Measurements from ENCODE around the gene EPS8L2.

EPS8L2 gene

DNA sequence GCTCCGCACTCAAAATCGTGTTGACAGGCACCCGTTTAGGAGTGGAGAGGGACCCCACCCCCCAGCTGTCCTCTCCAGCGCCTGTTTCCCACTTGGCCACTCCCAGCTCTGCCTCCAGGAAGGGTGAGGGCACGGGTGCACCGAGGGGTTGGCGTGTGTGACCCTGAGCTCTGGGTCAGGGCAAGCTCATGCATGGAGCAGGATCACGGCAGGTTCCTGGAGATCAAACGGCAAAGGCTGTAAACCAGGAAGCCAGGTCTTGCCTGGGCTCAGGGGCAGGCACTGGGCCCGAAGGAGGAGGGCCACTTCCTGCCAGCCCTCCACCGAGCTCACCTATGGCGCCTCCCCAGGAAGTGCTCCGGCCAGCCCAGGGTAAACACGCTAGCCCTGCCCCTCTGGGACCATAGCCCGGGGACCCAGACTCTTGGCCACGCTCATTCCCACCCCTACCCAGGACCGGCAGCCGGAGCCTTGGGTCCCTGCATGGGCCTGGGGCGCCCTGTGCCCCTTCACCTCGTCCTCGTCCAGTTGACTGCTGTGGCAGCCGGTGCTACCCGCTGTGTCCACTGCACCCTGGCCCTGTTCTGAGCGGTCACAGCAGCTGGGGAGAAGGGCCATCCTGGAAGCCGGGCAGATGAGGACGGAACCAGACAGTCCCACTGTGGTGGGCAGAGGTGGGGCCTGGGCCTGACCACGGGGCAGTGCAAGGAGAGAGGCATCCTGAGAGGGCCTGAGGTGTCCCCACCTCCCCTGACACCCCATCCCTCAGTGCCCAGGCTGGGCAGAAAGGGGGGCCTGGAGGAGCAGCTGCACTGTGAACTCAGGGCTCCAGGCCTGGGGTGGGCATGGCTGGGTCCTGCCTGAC is 1.0 kb upstream of the EPS8L2 start:
- DNase-seq, result no peak

DNA sequence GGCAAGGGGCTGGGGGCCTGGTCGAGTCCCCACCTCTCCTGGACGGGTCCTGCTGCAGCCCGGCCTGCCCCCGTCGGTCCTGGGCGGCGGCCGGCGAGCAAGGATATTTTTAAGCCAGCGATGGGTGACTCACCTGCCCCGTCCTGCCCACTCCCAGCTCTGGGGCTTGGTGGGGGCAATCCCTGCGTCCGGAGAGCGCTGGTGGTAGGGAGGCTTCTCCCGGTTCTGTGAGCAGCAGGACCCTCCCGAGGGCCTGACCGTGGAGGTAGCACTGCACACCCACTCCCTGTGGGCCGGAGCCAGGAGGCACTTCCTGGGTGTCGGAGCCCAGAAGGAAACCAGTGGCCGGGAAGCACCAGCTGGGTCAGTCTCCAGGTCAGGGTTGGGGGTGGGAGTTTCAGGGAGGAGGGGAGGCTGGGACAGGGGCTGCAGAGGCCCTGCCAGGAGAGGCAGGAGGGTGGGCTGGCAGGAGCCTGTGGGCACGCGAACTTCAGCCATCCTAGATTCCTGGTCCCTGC is 467 bp downstream of the EPS8L2 start:
- no peak for DNase-seq

DNA sequence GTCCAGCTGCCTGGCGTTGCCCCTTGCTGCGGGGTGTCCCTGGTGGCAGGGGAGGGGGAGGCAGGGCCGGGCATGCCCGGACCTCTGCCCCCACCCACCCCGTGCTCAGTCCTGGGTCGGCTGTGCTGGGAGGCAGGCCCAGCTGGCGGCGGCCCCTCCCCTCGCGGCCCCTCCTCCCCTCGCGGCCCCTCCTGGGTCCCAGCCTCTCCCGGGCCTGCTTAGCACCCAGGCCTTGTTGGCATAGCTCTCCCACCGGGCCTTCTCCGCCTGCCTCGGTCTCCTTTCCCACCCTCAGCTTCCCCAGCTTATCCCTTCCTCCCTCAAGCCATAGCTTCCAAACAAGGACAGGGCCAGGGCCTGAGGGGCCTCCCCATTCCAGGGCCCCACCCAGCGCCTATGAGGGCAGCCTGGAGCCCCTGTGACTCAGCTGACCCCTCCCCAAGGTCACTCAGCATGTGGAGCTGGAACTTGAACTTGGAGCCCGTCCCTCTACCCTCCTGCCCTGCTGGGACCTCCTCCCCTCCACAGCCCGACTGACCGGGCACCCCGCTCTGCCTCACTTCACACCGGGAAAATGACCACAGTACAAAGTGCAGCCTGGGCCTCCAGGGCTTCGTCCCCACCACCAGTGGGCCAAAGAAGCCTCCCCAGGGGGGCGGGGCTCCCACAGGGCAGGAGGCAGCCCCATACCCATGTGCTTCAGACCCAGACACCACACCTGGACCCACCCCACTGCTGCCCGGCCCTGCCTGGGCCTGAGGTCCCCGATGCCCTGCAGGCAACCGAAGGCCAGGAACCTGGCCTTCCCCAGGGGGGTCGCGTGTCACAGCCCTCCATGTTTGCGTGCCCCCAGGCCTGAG is 1.2 kb downstream of the EPS8L2 start:
- DNase-seq, result no peak

DNA sequence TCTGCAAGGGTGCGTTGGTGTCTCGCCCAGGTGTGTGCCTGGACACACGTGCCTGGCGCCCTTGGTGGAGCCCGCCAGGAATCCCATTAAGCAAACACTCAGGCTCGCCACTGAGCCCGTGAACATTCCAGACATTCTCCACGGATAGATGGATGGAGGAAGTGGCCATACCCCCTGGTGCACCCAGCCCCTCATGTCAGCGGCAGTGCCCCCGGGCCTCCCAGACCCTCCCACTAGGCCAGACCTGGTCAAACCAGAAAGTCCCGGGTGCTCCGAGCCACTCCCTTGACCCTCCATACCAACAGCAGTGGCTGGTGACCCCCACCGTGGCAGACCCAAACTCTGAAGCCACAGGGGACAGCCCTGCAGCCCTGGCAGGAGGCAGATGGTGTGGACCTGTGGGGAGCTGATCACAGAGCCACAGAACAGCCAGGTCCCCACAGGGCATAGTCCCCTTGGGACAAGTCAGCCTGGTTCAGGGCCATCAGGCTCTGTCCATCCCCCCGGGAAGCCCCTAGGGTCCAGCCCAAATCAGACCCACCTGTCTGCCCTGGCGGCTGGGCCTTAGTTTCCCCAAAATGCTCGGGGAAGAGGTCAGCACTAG is 1.9 kb downstream of the EPS8L2 start:
- no peak for DNase-seq

DNA sequence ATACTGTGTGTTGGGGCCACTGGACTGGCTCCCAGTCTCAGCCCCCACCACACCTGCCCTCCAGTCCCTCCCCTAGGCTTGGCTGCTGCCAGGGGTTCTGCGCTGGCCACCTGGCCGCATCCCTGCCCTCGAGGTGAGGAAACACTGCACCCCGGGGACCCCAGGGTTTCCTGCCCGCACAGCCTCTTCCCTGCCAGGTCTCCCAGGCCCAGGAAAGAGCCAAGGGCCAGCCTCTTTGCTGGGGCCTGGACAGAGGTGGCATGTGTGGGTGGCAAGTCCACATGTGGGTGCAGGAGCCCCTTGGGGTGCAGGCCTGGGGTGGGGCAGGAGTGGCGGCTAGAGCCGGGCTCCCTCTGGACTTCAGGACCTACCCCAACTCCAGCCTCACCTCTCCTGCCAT is 2.5 kb downstream of the EPS8L2 start:
- DNase-seq, result no peak

DNA sequence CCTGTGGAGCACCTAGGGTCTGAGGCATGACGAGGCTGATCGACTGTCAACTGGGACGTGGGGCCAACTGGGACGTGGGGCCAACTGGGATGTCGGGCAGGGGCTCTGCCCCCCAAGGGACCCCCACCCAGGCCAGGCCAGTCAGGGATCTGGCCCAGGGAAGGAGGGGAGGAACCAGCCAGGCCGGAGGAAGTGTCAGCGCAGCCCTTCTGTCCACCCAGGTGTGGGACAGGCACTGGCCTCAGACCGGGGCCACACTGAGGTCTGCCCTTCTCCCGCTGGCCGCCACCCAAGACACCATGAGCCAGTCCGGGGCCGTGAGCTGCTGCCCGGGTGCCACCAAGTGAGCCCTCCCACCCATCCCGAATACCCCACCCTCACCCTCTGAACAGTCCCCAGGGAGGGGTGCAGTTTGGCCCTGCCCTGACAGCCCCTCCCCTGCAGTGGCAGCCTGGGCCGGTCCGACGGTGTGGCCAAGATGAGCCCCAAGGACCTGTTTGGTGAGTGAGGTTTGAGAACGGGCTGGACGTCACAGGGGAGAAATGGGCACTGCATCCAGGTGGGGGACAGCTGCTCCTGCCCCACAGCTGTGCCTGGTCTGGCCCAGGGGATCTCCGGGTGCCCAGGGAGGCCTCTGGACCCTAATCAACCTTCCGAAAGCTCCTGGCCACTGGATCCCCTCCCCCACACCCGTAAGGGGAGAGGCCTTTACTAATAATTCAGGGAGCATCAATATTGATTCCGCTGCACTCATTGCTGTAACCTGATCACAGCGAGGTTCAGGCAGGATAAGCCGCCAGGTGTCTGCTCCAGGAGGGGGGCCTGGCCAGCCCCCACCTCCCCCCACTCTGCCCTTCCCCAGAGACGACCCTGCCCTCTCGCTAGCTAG is 3.3 kb downstream of the EPS8L2 start:
- DNase-seq, result no peak

DNA sequence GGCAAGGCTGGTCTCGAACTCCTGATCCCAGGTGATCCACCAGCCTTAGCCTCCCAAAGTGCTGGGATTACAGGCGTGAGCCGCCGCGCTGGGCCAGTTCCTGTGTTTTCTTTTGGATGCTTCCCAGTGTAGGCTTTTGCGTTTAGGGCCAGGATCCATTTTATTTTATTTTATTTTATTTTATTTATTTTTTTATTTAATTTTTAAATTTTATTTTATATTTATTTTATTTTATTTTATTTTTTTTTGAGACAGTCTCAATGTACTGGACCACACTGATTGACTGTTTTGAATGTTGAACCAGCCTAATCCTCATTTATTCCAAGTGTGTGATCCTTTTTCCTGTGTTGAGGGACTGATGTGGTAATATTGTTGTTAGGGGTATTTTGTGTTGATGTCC is 8.4 kb downstream of the EPS8L2 start:
- no peak for DNase-seq

DNA sequence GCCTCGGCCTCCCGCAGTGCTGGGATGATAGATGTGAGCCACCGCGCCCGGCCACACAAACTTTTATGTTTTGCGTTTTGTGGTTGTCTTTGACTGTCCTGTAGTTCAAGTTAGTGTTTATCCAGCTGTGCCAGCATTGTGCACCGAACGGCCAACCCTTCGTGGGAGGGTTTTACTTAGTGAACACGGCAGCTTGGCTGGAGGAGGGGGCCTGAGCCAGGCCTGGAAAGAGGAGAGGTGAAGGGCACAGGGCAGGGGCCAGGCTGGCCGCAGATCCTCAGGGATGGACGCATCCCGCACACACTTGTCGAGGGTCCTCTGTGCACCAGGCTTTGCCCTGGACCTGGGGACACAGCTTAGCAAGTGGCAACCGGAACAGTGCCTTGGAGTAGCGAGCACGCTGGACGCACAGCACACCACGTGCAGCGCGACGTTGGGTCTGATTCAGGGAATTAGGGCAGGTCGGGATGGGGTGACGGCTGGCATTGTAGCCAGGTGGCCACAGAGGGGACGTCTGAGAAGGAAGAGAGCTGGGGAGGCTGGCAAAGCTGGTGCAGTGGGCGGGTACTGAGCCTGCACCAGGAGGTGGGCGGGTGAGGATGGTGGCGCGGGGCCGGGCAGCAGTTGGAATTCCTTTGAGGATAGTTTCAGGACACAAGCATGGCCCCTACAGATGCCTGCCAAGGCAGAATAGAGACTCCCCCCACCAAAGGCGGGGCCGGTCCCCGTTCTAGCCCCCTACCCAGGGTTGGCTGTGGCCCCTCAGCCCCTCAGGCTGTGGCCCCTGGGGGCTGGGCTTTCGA is 13.4 kb downstream of the EPS8L2 start:
- DNase-seq, result no peak

DNA sequence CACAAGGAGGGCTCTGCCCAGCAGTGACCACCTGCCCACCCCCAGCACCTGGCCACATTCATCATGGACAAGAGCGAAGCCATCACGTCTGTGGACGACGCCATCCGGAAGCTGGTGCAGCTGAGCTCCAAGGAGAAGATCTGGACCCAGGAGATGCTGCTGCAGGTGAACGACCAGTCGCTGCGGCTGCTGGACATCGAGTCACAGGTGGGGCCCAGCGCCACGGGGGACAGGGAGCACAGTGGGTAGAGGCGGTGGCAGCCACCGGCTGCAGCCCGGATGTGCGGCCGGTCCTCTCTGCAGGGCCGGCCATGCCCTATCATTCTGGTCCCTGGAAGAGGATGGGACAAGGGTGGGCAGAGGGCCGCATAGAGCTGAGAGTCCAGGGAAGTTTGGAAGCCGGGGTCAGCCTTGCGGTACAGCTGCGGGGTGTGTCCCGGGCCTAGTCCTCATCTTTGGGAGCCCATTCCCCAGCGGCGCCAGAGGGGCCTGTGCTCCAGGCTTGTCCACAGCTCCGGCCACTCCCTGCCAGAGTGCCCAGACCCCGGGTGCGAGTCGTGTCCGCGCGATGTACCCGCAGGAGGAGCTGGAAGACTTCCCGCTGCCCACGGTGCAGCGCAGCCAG is 14.1 kb downstream of the EPS8L2 start:
- no peak for DNase-seq

DNA sequence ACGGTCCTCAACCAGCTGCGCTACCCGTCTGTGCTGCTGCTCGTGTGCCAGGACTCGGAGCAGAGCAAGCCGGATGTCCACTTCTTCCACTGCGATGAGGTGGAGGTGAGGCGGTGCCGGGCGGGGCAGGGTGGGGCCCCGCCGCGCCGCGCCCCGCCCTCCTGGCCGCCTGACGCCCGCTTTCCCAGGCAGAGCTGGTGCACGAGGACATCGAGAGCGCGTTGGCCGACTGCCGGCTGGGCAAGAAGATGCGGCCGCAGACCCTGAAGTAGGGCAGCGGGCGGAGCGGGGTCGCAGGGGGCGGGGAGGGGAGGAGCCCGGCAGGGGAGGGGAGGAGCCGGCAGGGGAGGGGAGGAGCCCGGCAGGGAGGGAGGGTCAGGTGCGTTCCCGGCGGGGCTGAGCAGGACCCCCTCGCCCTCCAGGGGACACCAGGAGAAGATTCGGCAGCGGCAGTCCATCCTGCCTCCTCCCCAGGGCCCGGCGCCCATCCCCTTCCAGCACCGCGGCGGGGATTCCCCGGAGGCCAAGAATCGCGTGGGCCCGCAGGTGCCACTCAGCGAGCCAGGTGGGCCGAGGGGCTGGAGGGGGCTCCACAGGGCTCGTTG is 14.7 kb downstream of the EPS8L2 start:
- DNase-seq, result no peak

DNA sequence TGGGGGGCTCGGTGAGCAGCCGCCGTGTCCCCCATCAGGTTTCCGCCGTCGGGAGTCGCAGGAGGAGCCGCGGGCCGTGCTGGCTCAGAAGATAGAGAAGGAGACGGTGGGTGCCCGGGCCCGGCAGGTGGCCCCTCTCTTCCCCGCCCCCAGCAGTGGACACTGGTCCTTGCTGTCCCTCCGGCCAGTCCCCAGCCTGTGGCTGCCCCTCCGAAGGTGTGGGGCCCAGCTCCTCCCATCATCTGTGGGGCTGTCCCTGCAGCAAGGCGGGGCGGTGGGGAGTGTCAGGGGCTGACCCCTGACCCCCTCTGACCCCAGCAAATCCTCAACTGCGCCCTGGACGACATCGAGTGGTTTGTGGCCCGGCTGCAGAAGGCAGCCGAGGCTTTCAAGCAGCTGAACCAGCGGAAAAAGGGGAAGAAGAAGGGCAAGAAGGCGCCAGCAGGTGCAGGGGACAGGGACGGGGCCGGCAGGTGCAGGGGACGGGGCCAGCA is 15.3 kb downstream of the EPS8L2 start:
- no peak for DNase-seq

DNA sequence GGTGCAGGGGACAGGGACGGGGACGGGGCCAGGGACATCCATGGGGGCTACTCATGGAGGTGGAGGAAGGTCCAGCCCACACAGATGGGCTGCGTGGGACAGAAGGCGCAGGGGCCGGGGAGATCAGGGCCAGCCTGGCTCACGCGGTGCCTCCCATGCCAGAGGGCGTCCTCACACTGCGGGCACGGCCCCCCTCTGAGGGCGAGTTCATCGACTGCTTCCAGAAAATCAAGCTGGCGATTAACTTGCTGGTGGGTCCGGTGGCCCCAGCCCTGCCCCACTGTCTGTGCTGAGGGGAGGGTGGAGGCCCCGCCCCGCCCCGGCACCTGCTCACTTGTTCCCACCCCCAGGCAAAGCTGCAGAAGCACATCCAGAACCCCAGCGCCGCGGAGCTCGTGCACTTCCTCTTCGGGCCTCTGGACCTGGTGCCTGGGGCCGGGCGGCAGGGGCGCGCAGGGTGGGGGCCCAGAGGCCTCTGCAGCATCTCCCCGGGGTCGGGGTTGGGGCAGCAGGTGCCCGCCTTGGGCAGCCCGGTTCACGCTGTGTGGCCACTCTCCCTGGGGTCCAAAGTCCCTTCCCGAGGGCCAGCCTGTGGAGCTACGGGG is 15.8 kb downstream of the EPS8L2 start:
- DNase-seq, result no peak

DNA sequence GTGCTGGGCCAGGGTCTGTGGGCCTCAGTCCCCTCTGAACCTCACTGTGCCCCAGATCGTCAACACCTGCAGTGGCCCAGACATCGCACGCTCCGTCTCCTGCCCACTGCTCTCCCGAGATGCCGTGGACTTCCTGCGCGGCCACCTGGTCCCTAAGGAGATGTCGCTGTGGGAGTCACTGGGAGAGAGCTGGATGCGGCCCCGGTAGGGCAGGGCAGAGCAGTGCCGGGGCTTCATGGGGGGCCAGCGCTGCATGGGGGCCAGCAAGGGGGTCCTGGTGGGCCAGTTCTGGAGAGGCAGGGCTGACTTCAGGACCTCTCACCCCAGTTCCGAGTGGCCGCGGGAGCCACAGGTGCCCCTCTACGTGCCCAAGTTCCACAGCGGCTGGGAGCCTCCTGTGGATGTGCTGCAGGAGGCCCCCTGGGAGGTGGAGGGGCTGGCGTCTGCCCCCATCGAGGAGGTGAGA is 16.3 kb downstream of the EPS8L2 start:
- no peak for DNase-seq

DNA sequence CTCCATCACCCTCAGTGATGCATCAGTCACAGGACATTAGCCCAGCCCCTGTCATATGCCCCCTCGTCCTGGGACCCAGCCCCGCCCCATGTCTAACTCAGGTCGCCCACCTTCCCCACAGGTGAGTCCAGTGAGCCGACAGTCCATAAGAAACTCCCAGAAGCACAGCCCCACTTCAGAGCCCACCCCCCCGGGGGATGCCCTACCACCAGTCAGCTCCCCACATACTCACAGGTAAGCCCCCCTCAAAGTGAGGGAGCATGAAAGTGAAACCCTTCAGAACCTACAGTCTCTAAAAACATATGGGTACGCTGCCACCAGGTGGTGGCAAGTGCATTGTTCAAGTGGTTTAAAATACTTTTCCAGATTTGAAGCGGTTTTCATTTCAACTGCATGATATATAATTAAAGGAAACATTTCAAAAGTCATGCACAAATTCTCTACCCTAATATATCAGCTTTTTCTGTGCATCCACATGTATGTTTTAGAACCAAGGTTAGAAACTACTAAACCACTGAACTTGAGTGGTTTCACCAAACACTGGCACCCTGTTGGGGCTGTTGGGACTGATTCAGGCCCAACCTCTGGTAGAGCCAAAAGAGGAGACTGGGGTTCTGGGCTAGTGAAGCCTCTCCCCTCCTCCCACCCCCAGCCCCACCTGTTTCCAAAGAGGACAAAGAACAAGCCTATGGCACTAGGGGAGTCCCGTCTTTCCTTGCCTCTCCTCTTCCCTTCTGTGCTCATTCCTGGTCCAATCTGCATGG is 17.3 kb downstream of the EPS8L2 start:
- DNase-seq, result no peak

DNA sequence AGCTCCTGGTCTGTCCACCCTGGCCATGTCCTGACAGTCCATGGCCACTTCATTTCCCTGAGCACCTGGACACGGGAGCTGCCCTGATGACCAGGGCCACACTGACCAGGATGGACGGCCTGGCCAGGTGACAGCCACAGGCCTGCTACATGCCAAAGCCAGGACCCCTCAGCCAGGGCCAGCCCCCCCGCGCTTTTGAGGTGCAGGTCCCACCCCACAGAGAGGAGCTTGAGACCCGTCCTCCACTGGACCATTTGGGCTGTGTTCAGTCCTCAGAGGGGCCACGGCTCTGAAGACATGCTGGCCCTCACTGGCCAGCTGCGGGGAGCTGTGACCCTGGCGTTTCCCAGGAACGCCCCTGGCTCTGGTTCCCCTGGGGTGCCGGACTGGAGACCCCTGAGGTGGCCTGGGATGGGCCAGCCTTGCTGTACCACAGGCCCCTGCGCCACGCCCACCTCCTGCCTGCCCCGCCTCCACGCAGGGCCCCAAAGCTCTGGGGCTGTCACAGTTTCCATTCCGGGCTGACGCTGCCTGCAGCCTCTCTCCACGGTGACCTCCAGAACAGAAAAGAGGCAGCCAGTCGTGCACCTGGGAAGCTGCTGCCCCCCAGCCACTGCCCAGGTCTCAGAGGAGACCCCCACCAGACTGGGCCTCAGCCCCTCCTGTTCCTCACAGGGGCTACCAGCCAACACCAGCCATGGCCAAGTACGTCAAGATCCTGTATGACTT is 18.2 kb downstream of the EPS8L2 start:
- no peak for DNase-seq

DNA sequence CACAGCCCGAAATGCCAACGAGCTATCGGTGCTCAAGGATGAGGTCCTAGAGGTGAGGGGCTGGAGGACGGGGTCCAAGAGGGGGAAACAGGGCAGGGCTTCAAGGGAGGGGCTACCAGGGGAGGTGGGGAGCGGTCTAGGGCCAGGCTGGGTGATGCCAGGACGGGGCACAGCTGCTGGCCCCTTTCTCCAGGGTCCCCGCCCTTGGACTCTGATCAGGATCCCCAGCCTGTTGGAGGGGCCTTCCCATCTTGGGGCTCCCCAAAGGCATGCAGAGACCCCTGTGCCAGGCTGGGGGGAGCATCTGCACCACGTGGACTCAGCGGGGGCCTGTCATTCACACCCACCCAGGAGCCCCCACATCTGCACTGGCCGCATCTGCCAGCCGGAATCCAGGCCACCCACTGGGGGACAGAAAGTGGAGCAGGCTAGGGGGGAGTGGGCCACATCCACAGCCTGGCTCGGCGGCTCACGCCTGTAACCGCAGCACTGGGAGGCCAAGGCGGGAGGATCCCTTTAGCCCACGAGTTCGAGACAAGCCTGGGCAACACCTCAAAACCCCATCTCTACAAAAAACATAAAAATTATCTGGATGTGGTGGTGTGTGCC is 18.9 kb downstream of the EPS8L2 start:
- DNase-seq, result no peak

DNA sequence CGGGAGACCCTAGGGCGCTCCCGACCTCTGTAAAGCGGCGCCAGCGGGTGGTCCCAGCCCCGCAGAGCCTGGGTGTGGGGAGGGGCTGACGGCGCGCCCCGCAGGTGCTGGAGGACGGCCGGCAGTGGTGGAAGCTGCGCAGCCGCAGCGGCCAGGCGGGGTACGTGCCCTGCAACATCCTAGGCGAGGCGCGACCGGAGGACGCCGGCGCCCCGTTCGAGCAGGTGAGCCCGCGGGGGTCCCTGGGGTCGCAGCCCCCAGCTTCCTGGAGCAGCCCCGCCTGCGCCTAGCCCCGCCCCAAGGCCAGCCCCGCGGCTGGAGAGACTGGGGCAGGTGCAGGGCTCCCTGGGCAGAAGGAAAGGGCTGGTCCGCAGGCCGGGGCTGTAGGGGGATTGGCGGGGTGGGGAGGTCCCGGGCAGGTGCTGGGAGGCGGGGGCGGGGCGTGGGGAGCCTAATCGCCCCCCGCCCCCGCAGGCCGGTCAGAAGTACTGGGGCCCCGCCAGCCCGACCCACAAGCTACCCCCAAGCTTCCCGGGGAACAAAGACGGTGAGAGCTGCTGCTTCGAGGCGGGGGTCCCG is 19.7 kb downstream of the EPS8L2 start:
- no peak for DNase-seq
